ENCODE results near the gene ETV1. TPM values are rescaled to one million over a fixed set of nuclear protein-coding genes. Genes with fewer than 3 reads are reported as not detected.

Gene ETV1
- total and polyA plus RNA-seq, 2 donors from 2014 or later = 2.0 to 28.6 TPM

GRCh38 chr7:13976594-13976993 is 12.9 kb downstream of the ETV1 start:
- H3K36me3 ChIP-seq (ENCODE audit: control insufficient read depth in 2 of 3, insufficient read depth in 3 of 3, low read length in 3 of 3) = peaks cover 0 to 2% (median 0%) of the 10 kb centered on the region in 3 donors
- no peak overlapping the region for H3K4me3 ChIP-seq (ENCODE audit: low read length in 3 of 3)
- intact Hi-C loops (cut with DNase I) = no loop called here
- H3K4me1 ChIP-seq (ENCODE audit: control insufficient read depth in 2 of 3, insufficient read depth in 2 of 3, low read depth in 1 of 3, low read length in 3 of 3) = peaks cover 0 to 5% (median 0%) of the 10 kb centered on the region in 3 donors
- H3K27ac ChIP-seq (ENCODE audit: low read depth in 2 of 2, low read length in 2 of 2) = no peak overlapping the region
- TF ChIP-seq CTCF (IDR thresholded peaks at IDR 0.05; ENCODE audit: borderline replicate concordance, extremely low read depth, insufficient read depth) = no peak
- no peak overlapping the region for H3K9ac ChIP-seq (ENCODE audit: low read length in 3 of 3)
- H3K27me3 ChIP-seq (ENCODE audit: control insufficient read depth, insufficient read depth, low read length) = no peaks in the 10 kb centered on the region
- no peak for FAIRE-seq
- no peak for DNase-seq
- H3K9me3 ChIP-seq (ENCODE audit: control insufficient read depth in 2 of 3, insufficient read depth in 1 of 3, low read length in 3 of 3) = no peaks in the 10 kb centered on the region

DNA sequence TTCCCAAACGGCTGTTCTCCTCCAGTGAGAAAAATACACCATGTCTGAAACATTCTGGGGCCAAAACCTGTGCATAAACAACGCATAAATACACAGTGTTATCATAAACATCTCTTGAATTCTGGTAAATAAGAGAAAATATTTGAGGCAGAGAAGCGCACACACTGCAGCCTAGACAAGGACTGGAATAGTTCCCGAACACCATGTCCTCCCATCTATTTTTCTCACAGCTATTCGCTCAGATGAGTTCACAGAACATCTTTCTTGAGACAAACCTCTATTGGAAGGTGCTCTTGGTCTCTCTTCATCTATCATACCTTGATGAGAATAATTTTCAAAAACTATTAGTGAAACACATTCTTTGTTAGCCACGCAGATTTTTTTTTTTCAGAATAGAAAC is 24.4 kb downstream of the ETV1 start:
- no peaks in the 10 kb centered on the region for H3K4me1 ChIP-seq (ENCODE audit: control insufficient read depth in 2 of 3, insufficient read depth in 2 of 3, low read depth in 1 of 3, low read length in 3 of 3)
- no peak overlapping the region for H3K27ac ChIP-seq (ENCODE audit: low read depth in 2 of 2, low read length in 2 of 2)
- no peak for TF ChIP-seq CTCF (IDR thresholded peaks at IDR 0.05; ENCODE audit: borderline replicate concordance, extremely low read depth, insufficient read depth)
- H3K4me3 ChIP-seq (ENCODE audit: low read length in 3 of 3) = no peak overlapping the region
- H3K9ac ChIP-seq (ENCODE audit: low read length in 3 of 3) = no peak overlapping the region
- intact Hi-C loops (cut with DNase I) = no loop called here
- no peak for DNase-seq
- no peaks in the 10 kb centered on the region for H3K27me3 ChIP-seq (ENCODE audit: control insufficient read depth, insufficient read depth, low read length)
- no peaks in the 10 kb centered on the region for H3K9me3 ChIP-seq (ENCODE audit: control insufficient read depth in 2 of 3, insufficient read depth in 1 of 3, low read length in 3 of 3)
- no peak for FAIRE-seq
- no peaks in the 10 kb centered on the region for H3K36me3 ChIP-seq (ENCODE audit: control insufficient read depth in 2 of 3, insufficient read depth in 3 of 3, low read length in 3 of 3)

- Histone ChIP-seq H3K4me3 (ENCODE audit: low read length in 3 of 3) (no peak overlapping the region), H3K9ac (ENCODE audit: low read length in 3 of 3) (no peak overlapping the region), H3K36me3 (ENCODE audit: control insufficient read depth in 2 of 3, insufficient read depth in 3 of 3, low read length in 3 of 3) (no peaks in the 10 kb centered on the region), H3K9me3 (ENCODE audit: control insufficient read depth in 2 of 3, insufficient read depth in 1 of 3, low read length in 3 of 3) (no peaks in the 10 kb centered on the region), H3K27ac (ENCODE audit: low read depth in 2 of 2, low read length in 2 of 2) (no peak overlapping the region), H3K4me1 (ENCODE audit: control insufficient read depth in 2 of 3, insufficient read depth in 2 of 3, low read depth in 1 of 3, low read length in 3 of 3) (no peaks in the 10 kb centered on the region), H3K27me3 (ENCODE audit: control insufficient read depth, insufficient read depth, low read length) (no peaks in the 10 kb centered on the region)
- DNase-seq (no peak), FAIRE-seq (no peak)
- no peak for TF ChIP-seq CTCF (IDR thresholded peaks at IDR 0.05; ENCODE audit: borderline replicate concordance, extremely low read depth, insufficient read depth)
- intact Hi-C loops (cut with DNase I) = no loop called here
Observed at GRCh38 chr7:13963925-13964324, 25.5 kb downstream of the ETV1 start.

GRCh38 chr7:13955494-13955893 is 34.0 kb downstream of the ETV1 start:
- TF ChIP-seq CTCF (IDR thresholded peaks at IDR 0.05; ENCODE audit: borderline replicate concordance, extremely low read depth, insufficient read depth) = no peak

More at GRCh38 chr7:13955494-13955893, 34.0 kb downstream of the ETV1 start:
- no peak overlapping the region for H3K9ac ChIP-seq (ENCODE audit: low read length in 3 of 3)
- DNase-seq = no peak
- H3K4me3 ChIP-seq (ENCODE audit: low read length in 3 of 3) = no peak overlapping the region
- intact Hi-C loops (cut with DNase I) = no loop called here
- no peak overlapping the region for H3K27ac ChIP-seq (ENCODE audit: low read depth in 2 of 2, low read length in 2 of 2)
- no peaks in the 10 kb centered on the region for H3K27me3 ChIP-seq (ENCODE audit: control insufficient read depth, insufficient read depth, low read length)
- no peaks in the 10 kb centered on the region for H3K36me3 ChIP-seq (ENCODE audit: control insufficient read depth in 2 of 3, insufficient read depth in 3 of 3, low read length in 3 of 3)
- H3K4me1 ChIP-seq (ENCODE audit: control insufficient read depth in 2 of 3, insufficient read depth in 2 of 3, low read depth in 1 of 3, low read length in 3 of 3) = no peaks in the 10 kb centered on the region
- H3K9me3 ChIP-seq (ENCODE audit: control insufficient read depth in 2 of 3, insufficient read depth in 1 of 3, low read length in 3 of 3) = no peaks in the 10 kb centered on the region
- no peak for FAIRE-seq
